ENCODE measurements around the gene COL25A1. TPM values are rescaled to one million over a fixed set of nuclear protein-coding genes. Genes with fewer than 3 reads are reported as not detected.

The COL25A1 gene
- total RNA-seq, 1 experiment from 2014 or later = 4.2 TPM

- H3K4me2 ChIP-seq (ENCODE audit: insufficient read depth, insufficient read length, low read length) = no peak overlapping the region
- H4K5ac ChIP-seq (ENCODE audit: insufficient read length, low read depth, low read length) = no peak overlapping the region
- no peak overlapping the region for H2BK20ac ChIP-seq (ENCODE audit: low read depth, low read length, poor library complexity, severe bottlenecking)
- no peaks in the 10 kb centered on the region for H3K79me2 ChIP-seq (ENCODE audit: insufficient read depth, low read length)
- no peak overlapping the region for H3K27ac ChIP-seq (ENCODE audit: insufficient read length, low read depth, low read length)
- Mint-ChIP-seq H3K4me1 (peaks cover 0 to 3% of the 10 kb centered on the region in 2 experiments; a peak in 1 of 4 replicates), H3K4me3 (no peak overlapping the region), H3K36me3 (ENCODE audit: insufficient read depth in 1 of 3, low read depth in 3 of 3) (no peaks in the 10 kb centered on the region; a peak in 1 of 7 replicates), H3K27ac (no peak overlapping the region), H3K9me3 (no peaks in the 10 kb centered on the region), H3K27me3 (ENCODE audit: low read depth) (no peaks in the 10 kb centered on the region)
- no peak overlapping the region for H2BK120ac ChIP-seq (ENCODE audit: low read depth, low read length, poor library complexity, severe bottlenecking)
- no peak overlapping the region for H4K8ac ChIP-seq (replicated peaks; ENCODE audit: insufficient read length, low read depth, low read length)
- no peak overlapping the region for H3K14ac ChIP-seq (ENCODE audit: insufficient read depth, low read length)
- H2BK12ac ChIP-seq (ENCODE audit: insufficient read length, low read depth, low read length) = no peak overlapping the region
- no peaks in the 10 kb centered on the region for H3K4me1 ChIP-seq (ENCODE audit: insufficient read depth, low read length)
- peak; percentile 86 for TF ChIP-seq CTCF (conservative IDR thresholded peaks at IDR 0.05)
- H3K9me3 ChIP-seq (ENCODE audit: control insufficient read depth, low read depth, low read length) = no peaks in the 10 kb centered on the region
- peak; percentile 51 for DNase-seq
- no peaks in the 10 kb centered on the region for H4K20me1 ChIP-seq (ENCODE audit: control insufficient read depth, insufficient read depth, insufficient read length)
- no peaks in the 10 kb centered on the region for H3K27me3 ChIP-seq (ENCODE audit: insufficient read depth, low read length)
- no peak overlapping the region for H2AFZ ChIP-seq (ENCODE audit: low read length)
- no peaks in the 10 kb centered on the region for H3K23me2 ChIP-seq (ENCODE audit: insufficient read length, low read depth, low read length, poor library complexity, severe bottlenecking)
- no peak overlapping the region for H2BK15ac ChIP-seq (ENCODE audit: low read depth, low read length)
- no peak overlapping the region for H2BK5ac ChIP-seq (ENCODE audit: insufficient read length, low read length)
- no peak overlapping the region for H3K56ac ChIP-seq (ENCODE audit: insufficient read length, low read depth, low read length)
- no peaks in the 10 kb centered on the region for H3K79me1 ChIP-seq (ENCODE audit: insufficient read depth, low read depth, low read length, poor library complexity, severe bottlenecking)
- no peak overlapping the region for H2AK5ac ChIP-seq (ENCODE audit: insufficient read length, low read length)
- no peak overlapping the region for H4K91ac ChIP-seq (ENCODE audit: insufficient read length, low read depth, low read length)
- no CpG with 5 or more reads among the region's 1 CpG for WGBS (ENCODE audit: extremely low coverage, insufficient read length, low lambda C conversion rate)
- H3K4ac ChIP-seq (ENCODE audit: low read depth, low read length) = no peak overlapping the region
- no peak overlapping the region for H3T11ph ChIP-seq (ENCODE audit: low read length)
- no peak overlapping the region for H3K18ac ChIP-seq (ENCODE audit: insufficient read length, low read depth, low read length)
- H3K23ac ChIP-seq (ENCODE audit: insufficient read length, low read depth, low read length) = no peak overlapping the region
- H3K9ac ChIP-seq (ENCODE audit: extremely low read depth, insufficient read length, low read length) = no peak overlapping the region
Observed at GRCh38 chr4:109294006-109294405, 8.5 kb downstream of the COL25A1 start.
